GM12878 (cell line): ENCODE data around the gene RP2. TPM values are rescaled to one million over a fixed set of nuclear protein-coding genes. Genes with fewer than 3 reads are reported as not detected.
A peak's percentile ranks its signal among the peaks of the same experiment; 100 is the strongest.

ENCODE experiments used
- CHD4 ChIP-seq: fragments of 200-600 bp; sonication (generic); IDR thresholded peaks from 2 replicates; pipeline ENCODE4 v1.6.1; 2016; ENCODE audit warnings: mild to moderate bottlenecking
- DPF2 ChIP-seq: fragments of 450-650 bp; IDR thresholded peaks from 2 replicates; pipeline ENCODE4 v1.6.1; 2017; ENCODE audit warnings: mild to moderate bottlenecking
- IKZF1 ChIP-seq: fragments of 450-650 bp; conservative IDR thresholded peaks from 2 replicates; pipeline ENCODE4 v1.6.1; 2017; ENCODE audit warnings: antibody characterized with exemption, mild to moderate bottlenecking
- NR2C2 ChIP-seq: IDR thresholded peaks from 2 replicates; pipeline ENCODE4 v1.6.1; 2011; ENCODE audit warnings: borderline replicate concordance, low read depth; ENCODE audit not compliant: control insufficient read depth, insufficient read length
- PML ChIP-seq: IDR thresholded peaks from 2 replicates; pipeline ENCODE4 v1.6.1; 2012; ENCODE audit warnings: low read length, inconsistent platforms
- POLR2A ChIP-seq: IDR thresholded peaks from 2 replicates; pipeline ENCODE4 v1.6.1; 2011; ENCODE audit warnings: low read depth, mild to moderate bottlenecking, low read length
- SIN3A ChIP-seq: IDR thresholded peaks from 2 replicates; pipeline ENCODE4 v1.6.1; 2012; ENCODE audit warnings: low read depth, low read length, improper control_type of control experiment
- SUPT20H ChIP-seq: IDR thresholded peaks from 2 replicates; pipeline ENCODE4 v1.6.1; 2011; ENCODE audit warnings: low read depth, mild to moderate bottlenecking, low read length, moderate library complexity, borderline replicate concordance; ENCODE audit not compliant: control insufficient read depth
- SUZ12 ChIP-seq: fragments of 200-600 bp; sonication (generic); IDR thresholded peaks from one replicate; pipeline ENCODE4 v1.6.1; 2018; ENCODE audit warnings: antibody characterized with exemption, mild to moderate bottlenecking; ENCODE audit not compliant: unreplicated experiment
- TAF1 ChIP-seq: IDR thresholded peaks from 2 replicates; pipeline ENCODE4 v1.6.1; 2011; ENCODE audit warnings: mild to moderate bottlenecking, low read depth, low read length, borderline replicate concordance
- TBL1XR1 ChIP-seq: IDR thresholded peaks from 2 replicates; pipeline ENCODE4 v1.6.1; 2012; ENCODE audit warnings: low read depth, low read length, improper control_type of control experiment
- WRNIP1 ChIP-seq: IDR thresholded peaks from 2 replicates; pipeline ENCODE4 v1.6.1; 2011; ENCODE audit warnings: low read depth, low read length, improper control_type of control experiment, borderline replicate concordance
- polyA plus RNA-seq, 11 experiments: library from polyadenylated mRNA; depleted of rRNA in 4 of 11; unstranded in 6 of 11; stranded (reverse) in 5 of 11; fragments of >200 nt; fragmentation: Nextera tagmentation in 4 of 11; fragmentation: Illumina TruSeq in 1 of 11; extraction: Ambion mirVana in 4 of 11; extraction: Trizol in 1 of 11; gene quantifications; 1 replicate in 1 of 11; 2 replicates in 10 of 11; pipeline versions ENCODE4 v1.2.1 to v1.2.3, GENCODE V29; 2011 to 2016; ENCODE audit warnings: inconsistent platforms in 2 of 11, missing spikeins in 2 of 11, low read depth in 1 of 11
- total RNA-seq, 4 experiments: library from RNA; depleted of rRNA in 3 of 4; stranded (reverse); fragments of >200 nt in 3 of 4; fragmentation: Illumina TruSeq in 1 of 4; extraction: Trizol in 1 of 4; gene quantifications; 2 replicates each; pipeline versions ENCODE4 v1.2.1 to v1.2.3, GENCODE V29; 2013 to 2021
- TF ChIP-seq, protein P1 (sequence below): IDR thresholded peaks from 2 replicates; pipeline ENCODE4 v1.6.1; 2012; ENCODE audit warnings: improper control_type of control experiment, low read depth, low read length; ENCODE audit not compliant: insufficient replicate concordance
- TF ChIP-seq, protein P2 (sequence below): fragments of 450-650 bp; IDR thresholded peaks from 2 replicates; pipeline ENCODE4 v1.6.1; 2016; ENCODE audit warnings: mild to moderate bottlenecking, moderate library complexity, borderline replicate concordance
- TF ChIP-seq, protein P3 (sequence below): fragments of 450-650 bp; formaldehyde crosslinking; IDR thresholded peaks from 2 replicates; pipeline ENCODE4 v1.4.0; 2020; ENCODE audit warnings: mild to moderate bottlenecking, moderate library complexity
- TF ChIP-seq, protein P4 (sequence below): IDR thresholded peaks from 2 replicates; pipeline ENCODE4 v1.6.1; 2012; ENCODE audit warnings: low read depth, low read length, improper control_type of control experiment

Gene RP2
- total and polyA plus RNA-seq, 10 of the 15 experiments (the other 5 are each of a cell fraction or from before 2014, with no cell fraction given), result 3.5 to 11.0 (median 5.7) TPM

DNA sequence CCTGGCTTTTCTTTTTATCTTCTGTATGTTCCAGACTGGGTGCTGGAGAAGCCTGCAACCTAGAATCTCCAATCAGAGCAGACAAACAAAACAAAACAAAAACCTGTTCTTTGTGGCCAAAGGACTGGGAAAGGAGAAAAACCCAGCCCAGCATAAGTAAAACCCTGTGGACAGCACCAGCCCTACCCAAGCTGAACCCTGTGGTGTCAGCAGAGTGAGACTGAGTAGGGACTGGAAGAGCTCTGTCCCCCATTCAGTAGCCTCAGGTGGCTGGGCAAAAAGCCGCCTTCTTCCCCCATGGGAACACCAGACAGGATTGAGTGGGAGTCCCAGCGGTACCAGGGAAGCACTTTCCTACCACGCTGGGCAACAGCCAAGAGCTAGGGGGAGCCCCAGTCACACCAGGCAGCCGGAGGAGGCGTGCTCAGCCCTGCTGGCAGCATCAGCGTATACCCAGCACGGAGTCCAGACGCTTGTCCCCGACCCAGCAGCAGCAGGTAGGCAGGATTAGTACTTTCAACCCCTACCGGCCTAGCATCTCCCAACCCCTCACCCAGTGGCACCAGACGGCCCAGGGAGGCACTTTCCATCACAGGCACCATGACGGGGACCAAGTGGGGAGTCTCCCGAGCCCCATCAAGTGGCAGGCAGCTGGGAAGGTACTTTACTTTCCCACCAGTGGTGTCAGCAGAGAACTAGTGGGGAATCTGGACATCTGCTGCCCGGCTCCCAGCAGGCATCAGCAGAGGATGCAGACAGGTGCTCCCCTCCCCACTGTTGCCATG, 66.8 kb downstream of the RP2 start (continued):
- TF ChIP-seq, protein P1, sequence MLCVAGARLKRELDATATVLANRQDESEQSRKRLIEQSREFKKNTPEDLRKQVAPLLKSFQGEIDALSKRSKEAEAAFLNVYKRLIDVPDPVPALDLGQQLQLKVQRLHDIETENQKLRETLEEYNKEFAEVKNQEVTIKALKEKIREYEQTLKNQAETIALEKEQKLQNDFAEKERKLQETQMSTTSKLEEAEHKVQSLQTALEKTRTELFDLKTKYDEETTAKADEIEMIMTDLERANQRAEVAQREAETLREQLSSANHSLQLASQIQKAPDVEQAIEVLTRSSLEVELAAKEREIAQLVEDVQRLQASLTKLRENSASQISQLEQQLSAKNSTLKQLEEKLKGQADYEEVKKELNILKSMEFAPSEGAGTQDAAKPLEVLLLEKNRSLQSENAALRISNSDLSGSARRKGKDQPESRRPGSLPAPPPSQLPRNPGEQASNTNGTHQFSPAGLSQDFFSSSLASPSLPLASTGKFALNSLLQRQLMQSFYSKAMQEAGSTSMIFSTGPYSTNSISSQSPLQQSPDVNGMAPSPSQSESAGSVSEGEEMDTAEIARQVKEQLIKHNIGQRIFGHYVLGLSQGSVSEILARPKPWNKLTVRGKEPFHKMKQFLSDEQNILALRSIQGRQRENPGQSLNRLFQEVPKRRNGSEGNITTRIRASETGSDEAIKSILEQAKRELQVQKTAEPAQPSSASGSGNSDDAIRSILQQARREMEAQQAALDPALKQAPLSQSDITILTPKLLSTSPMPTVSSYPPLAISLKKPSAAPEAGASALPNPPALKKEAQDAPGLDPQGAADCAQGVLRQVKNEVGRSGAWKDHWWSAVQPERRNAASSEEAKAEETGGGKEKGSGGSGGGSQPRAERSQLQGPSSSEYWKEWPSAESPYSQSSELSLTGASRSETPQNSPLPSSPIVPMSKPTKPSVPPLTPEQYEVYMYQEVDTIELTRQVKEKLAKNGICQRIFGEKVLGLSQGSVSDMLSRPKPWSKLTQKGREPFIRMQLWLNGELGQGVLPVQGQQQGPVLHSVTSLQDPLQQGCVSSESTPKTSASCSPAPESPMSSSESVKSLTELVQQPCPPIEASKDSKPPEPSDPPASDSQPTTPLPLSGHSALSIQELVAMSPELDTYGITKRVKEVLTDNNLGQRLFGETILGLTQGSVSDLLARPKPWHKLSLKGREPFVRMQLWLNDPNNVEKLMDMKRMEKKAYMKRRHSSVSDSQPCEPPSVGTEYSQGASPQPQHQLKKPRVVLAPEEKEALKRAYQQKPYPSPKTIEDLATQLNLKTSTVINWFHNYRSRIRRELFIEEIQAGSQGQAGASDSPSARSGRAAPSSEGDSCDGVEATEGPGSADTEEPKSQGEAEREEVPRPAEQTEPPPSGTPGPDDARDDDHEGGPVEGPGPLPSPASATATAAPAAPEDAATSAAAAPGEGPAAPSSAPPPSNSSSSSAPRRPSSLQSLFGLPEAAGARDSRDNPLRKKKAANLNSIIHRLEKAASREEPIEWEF, result peak; percentile 60
- TF ChIP-seq, protein P2, sequence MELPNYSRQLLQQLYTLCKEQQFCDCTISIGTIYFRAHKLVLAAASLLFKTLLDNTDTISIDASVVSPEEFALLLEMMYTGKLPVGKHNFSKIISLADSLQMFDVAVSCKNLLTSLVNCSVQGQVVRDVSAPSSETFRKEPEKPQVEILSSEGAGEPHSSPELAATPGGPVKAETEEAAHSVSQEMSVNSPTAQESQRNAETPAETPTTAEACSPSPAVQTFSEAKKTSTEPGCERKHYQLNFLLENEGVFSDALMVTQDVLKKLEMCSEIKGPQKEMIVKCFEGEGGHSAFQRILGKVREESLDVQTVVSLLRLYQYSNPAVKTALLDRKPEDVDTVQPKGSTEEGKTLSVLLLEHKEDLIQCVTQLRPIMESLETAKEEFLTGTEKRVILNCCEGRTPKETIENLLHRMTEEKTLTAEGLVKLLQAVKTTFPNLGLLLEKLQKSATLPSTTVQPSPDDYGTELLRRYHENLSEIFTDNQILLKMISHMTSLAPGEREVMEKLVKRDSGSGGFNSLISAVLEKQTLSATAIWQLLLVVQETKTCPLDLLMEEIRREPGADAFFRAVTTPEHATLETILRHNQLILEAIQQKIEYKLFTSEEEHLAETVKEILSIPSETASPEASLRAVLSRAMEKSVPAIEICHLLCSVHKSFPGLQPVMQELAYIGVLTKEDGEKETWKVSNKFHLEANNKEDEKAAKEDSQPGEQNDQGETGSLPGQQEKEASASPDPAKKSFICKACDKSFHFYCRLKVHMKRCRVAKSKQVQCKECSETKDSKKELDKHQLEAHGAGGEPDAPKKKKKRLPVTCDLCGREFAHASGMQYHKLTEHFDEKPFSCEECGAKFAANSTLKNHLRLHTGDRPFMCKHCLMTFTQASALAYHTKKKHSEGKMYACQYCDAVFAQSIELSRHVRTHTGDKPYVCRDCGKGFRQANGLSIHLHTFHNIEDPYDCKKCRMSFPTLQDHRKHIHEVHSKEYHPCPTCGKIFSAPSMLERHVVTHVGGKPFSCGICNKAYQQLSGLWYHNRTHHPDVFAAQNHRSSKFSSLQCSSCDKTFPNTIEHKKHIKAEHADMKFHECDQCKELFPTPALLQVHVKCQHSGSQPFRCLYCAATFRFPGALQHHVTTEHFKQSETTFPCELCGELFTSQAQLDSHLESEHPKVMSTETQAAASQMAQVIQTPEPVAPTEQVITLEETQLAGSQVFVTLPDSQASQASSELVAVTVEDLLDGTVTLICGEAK, result no peak
- TF ChIP-seq CHD4, result no peak
- no peak for TF ChIP-seq SIN3A
- TF ChIP-seq DPF2, result peak; percentile 43; the same call in 1 of the 2 replicates
- TF ChIP-seq, protein P3, sequence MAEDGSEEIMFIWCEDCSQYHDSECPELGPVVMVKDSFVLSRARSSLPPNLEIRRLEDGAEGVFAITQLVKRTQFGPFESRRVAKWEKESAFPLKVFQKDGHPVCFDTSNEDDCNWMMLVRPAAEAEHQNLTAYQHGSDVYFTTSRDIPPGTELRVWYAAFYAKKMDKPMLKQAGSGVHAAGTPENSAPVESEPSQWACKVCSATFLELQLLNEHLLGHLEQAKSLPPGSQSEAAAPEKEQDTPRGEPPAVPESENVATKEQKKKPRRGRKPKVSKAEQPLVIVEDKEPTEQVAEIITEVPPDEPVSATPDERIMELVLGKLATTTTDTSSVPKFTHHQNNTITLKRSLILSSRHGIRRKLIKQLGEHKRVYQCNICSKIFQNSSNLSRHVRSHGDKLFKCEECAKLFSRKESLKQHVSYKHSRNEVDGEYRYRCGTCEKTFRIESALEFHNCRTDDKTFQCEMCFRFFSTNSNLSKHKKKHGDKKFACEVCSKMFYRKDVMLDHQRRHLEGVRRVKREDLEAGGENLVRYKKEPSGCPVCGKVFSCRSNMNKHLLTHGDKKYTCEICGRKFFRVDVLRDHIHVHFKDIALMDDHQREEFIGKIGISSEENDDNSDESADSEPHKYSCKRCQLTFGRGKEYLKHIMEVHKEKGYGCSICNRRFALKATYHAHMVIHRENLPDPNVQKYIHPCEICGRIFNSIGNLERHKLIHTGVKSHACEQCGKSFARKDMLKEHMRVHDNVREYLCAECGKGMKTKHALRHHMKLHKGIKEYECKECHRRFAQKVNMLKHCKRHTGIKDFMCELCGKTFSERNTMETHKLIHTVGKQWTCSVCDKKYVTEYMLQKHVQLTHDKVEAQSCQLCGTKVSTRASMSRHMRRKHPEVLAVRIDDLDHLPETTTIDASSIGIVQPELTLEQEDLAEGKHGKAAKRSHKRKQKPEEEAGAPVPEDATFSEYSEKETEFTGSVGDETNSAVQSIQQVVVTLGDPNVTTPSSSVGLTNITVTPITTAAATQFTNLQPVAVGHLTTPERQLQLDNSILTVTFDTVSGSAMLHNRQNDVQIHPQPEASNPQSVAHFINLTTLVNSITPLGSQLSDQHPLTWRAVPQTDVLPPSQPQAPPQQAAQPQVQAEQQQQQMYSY (CRISPR knock-in tag), result no peak
- no peak for TF ChIP-seq TBL1XR1
- TF ChIP-seq SUZ12, result no peak
- TF ChIP-seq PML, result no peak
- TF ChIP-seq WRNIP1, result no peak
- no peak for TF ChIP-seq NR2C2
- TF ChIP-seq SUPT20H, result no peak
- TF ChIP-seq, protein P4, sequence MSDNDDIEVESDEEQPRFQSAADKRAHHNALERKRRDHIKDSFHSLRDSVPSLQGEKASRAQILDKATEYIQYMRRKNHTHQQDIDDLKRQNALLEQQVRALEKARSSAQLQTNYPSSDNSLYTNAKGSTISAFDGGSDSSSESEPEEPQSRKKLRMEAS, result no peak
- no peak for TF ChIP-seq TAF1
- no peak for TF ChIP-seq POLR2A
- peak; percentile 74 for TF ChIP-seq IKZF1
